Measurements from ENCODE around the gene SLU7.

The SLU7 gene

GRCh38 chr5:160418561-160419457, at the start of gene SLU7:
Gene SLU7, minus strand, starts transcription at chr5:160419081. Its CDS starts 3,787 bp downstream, at chr5:160415294.
- DNase-seq: peak; percentile 90

GRCh38 chr5:160468363-160468975, 49.6 kb upstream of the SLU7 start:
- DNase-seq: no peak

GRCh38 chr5:160467555-160468362, 48.9 kb upstream of the SLU7 start:
- DNase-seq: peak; percentile 59

- DNase-seq: no peak
Measured at GRCh38 chr5:160466889-160467554, 48.1 kb upstream of the SLU7 start.

- no peak for DNase-seq
Measured at GRCh38 chr5:160466116-160466515, 47.2 kb upstream of the SLU7 start.

- no peak for DNase-seq
Measured at GRCh38 chr5:160464466-160464797, 45.6 kb upstream of the SLU7 start.

GRCh38 chr5:160463740-160464465, 45.0 kb upstream of the SLU7 start:
- no peak for DNase-seq

- no peak for DNase-seq
Measured at GRCh38 chr5:160463227-160463626, 44.3 kb upstream of the SLU7 start.

- no peak for DNase-seq
Measured at GRCh38 chr5:160462167-160462566, 43.3 kb upstream of the SLU7 start.

- no peak for DNase-seq
Measured at GRCh38 chr5:160461378-160461777, 42.5 kb upstream of the SLU7 start.

GRCh38 chr5:160460377-160461049, 41.6 kb upstream of the SLU7 start:
- no peak for DNase-seq

GRCh38 chr5:160458806-160459800, 40.2 kb upstream of the SLU7 start:
- no peak for DNase-seq

GRCh38 chr5:160457252-160457651, 38.4 kb upstream of the SLU7 start:
- DNase-seq: no peak

GRCh38 chr5:160456480-160457177, 37.7 kb upstream of the SLU7 start:
- no peak for DNase-seq

- no peak for DNase-seq
Measured at GRCh38 chr5:160455600-160455999, 36.7 kb upstream of the SLU7 start.

GRCh38 chr5:160453751-160454150, 34.9 kb upstream of the SLU7 start:
- DNase-seq: no peak

GRCh38 chr5:160452795-160453194, 33.9 kb upstream of the SLU7 start:
- DNase-seq: no peak

GRCh38 chr5:160452036-160452435, 33.2 kb upstream of the SLU7 start:
- no peak for DNase-seq

- no peak for DNase-seq
Measured at GRCh38 chr5:160451281-160451680, 32.4 kb upstream of the SLU7 start.
